ENCODE data around the gene CCAR1.

CCAR1 gene

DNA sequence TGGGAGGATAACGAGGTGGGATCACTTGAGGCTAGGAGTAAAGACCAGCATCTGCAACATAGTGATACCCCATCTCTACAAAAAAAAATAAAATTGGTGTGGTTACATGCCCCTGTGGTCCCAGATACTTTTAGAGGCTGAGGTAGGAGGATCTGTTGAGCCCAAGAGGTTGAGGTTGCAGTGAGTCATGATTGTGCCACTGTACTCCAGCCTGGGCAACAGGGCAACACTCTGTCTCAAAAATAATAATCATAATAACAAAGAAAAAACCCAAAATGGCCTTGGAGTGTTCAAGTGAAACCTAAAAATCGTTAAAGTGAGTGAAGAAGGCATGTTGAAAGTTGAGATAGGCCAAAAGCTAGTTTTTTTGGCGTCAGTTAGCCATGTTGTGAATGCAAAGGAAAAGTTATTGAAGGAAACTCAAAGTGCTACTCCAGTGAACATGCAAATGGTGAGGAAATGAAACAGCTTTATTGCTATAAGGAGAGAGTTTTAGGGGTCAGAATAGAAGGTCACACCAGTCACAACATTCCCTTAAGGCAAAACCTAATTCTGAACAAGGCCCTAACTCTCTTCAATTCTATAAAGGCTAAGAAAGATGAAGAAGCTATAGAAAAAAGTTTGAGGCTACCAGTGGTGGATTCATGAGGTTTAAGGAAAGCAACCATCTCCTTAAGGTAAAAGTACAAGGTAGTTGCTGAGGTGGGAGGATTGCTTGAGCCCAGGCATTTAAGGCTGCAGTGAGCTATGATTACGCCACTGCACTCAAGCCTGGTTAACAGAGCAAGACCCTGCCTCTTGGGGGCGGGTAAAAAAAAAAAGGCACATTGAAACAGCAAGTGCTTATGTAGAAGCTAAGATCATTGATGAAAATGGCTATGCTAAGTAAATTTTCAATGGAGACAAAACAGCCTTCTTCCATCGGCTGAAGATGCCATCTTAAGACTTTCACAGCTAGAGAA lies 60.9 kb downstream of the CCAR1 start:
- H3K4me3 ChIP-seq (replicated peaks; ENCODE audit: low read depth, low read length), result no peak overlapping the region
- DNase-seq (ENCODE audit: extremely low read depth, low read depth), result no peak
- TF ChIP-seq, protein P1, sequence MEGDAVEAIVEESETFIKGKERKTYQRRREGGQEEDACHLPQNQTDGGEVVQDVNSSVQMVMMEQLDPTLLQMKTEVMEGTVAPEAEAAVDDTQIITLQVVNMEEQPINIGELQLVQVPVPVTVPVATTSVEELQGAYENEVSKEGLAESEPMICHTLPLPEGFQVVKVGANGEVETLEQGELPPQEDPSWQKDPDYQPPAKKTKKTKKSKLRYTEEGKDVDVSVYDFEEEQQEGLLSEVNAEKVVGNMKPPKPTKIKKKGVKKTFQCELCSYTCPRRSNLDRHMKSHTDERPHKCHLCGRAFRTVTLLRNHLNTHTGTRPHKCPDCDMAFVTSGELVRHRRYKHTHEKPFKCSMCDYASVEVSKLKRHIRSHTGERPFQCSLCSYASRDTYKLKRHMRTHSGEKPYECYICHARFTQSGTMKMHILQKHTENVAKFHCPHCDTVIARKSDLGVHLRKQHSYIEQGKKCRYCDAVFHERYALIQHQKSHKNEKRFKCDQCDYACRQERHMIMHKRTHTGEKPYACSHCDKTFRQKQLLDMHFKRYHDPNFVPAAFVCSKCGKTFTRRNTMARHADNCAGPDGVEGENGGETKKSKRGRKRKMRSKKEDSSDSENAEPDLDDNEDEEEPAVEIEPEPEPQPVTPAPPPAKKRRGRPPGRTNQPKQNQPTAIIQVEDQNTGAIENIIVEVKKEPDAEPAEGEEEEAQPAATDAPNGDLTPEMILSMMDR (IDR thresholded peaks at IDR 0.05; ENCODE audit: low read depth, low read length, missing control alignments), result no peak

DNA sequence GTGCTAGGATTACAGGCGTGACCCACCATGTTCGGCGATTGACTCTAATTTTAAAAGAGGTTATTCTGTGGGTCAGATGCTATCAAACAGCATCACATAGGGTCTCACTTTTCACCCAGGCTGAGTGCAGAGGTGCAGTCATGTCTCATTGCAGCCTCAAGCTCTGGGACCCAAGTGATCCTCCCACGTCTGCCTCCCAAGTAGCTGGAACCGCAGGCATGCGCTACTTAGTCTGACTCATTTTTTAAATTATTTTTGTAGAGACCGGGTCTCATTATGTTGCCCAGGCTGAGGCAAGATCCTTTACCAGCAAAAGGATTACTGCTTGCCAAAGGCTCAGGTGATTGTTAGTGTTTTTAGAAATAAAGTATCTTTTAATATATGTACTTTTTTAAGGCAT lies 63.4 kb downstream of the CCAR1 start:
- DNase-seq (ENCODE audit: extremely low read depth, low read depth), result no peak
- no peak overlapping the region for H3K4me3 ChIP-seq (replicated peaks; ENCODE audit: low read depth, low read length)
- TF ChIP-seq, protein P1 (IDR thresholded peaks at IDR 0.05; ENCODE audit: low read depth, low read length, missing control alignments), result no peak

DNA sequence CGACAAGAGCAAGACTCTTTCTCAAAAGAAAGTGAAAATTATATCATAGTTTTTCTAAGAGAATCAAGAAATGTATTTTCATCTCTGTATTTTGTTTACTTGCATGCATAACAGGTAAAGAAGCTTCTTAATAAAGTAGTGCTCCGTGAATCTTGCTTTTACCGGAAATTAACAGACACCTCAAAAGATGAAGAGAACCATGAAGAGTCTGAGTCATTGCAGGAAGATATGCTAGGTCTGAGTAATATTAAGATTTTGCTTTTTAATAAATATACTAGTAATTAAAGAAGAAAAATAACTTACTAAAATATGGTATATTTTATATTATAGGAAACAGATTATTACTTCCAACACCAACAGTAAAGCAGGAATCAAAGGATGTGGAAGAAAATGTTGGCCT lies 66.8 kb downstream of the CCAR1 start:
- H3K4me3 ChIP-seq (replicated peaks; ENCODE audit: low read depth, low read length), result no peak overlapping the region
- TF ChIP-seq, protein P1 (IDR thresholded peaks at IDR 0.05; ENCODE audit: low read depth, low read length, missing control alignments), result no peak
- no peak for DNase-seq (ENCODE audit: extremely low read depth, low read depth)

DNA sequence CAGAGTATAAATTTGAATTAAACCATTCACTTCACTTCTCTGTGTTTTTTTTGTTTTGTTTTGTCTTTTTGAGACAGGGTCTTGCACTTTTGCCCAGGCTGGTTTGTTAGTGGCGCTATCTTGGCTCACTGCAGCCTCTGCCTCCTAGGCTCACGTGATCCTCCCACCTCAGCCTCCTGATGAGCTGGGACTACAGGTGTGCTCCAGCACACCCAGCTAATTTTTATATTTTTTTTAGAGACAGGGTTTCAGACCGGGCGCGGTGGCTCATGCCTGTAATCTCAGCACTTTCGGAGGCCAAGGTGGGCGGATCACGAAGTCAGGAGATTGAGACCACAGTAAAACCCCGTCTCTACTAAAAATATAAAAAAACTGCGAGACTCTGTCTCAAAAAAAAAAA lies 69.4 kb downstream of the CCAR1 start:
- TF ChIP-seq, protein P1 (IDR thresholded peaks at IDR 0.05; ENCODE audit: low read depth, low read length, missing control alignments), result no peak
- no peak for DNase-seq (ENCODE audit: extremely low read depth, low read depth)
- H3K4me3 ChIP-seq (replicated peaks; ENCODE audit: low read depth, low read length), result no peak overlapping the region

DNA sequence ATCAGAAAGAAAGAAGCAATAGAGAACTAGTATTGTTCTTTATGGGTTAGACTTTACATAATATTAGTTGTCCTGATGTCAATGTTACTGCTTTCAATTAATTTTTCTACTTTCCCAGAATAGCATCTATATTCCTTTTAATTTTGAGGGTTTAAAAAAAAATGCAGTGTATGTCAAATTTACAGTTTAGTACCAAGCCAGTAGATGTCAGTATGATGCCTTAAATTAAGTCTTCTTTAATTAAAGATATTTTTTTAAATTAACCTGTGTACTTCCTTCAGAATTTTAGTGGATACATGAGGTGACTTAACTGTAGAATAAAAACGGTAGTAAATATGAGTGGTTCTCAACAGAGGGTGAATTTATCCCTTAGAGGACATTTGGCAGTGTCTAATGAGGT lies 71.1 kb downstream of the CCAR1 start:
- DNase-seq (ENCODE audit: extremely low read depth, low read depth), result no peak
- TF ChIP-seq, protein P1 (IDR thresholded peaks at IDR 0.05; ENCODE audit: low read depth, low read length, missing control alignments), result no peak
- H3K4me3 ChIP-seq (replicated peaks; ENCODE audit: low read depth, low read length), result no peak overlapping the region

DNA sequence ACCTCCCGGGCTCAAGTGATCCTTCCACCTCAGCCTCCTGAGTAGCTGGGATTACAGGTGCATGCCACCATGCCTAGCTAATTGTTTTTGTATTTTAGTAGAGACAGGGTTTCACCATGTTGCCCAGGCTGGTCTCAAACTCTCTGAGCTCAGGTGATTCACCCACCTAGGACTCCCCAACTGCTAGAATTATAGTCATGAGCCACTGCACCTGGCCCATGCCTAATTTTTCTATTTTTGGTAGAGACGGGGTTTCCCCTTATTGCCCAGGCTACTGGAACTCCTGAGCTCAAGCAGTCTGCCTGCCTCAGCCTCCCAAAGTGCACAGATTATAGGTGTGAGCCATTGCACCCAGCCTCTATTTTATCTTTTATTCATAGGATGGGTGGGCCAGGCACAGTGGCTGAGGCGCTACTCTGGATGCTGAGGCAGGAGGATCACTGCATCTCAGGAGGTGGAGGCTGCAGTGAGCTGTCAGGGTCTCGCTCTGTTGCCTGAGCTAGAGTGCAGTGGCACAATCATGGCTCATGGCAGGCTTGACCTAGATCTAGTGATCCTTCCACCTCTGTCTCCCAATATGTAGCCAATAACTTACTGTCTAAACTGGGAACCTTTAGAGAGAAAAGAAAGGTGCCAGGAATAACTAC lies 75.0 kb downstream of the CCAR1 start:
- TF ChIP-seq, protein P1 (IDR thresholded peaks at IDR 0.05; ENCODE audit: low read depth, low read length, missing control alignments), result no peak
- no peak for DNase-seq (ENCODE audit: extremely low read depth, low read depth)
- no peak overlapping the region for H3K4me3 ChIP-seq (replicated peaks; ENCODE audit: low read depth, low read length)

All from HFF-Myc (cell line).